Mesenchymal stem cell (in vitro differentiated cells and primary cell): ENCODE measurements around the gene VAMP2.

ENCODE experiments used
- DNase-seq: peaks from one replicate; pipeline ENCODE4 v3.0.0-alpha.2; 2013
- H2AFZ ChIP-seq: one replicate; pipeline ENCODE4 v1.6.1; 2013; ENCODE audit warnings: low read depth, mild to moderate bottlenecking, control low read depth, inconsistent platforms, low read length, moderate library complexity
- H2AK5ac ChIP-seq: 2 replicates; pipeline ENCODE4 v1.6.1; 2013; ENCODE audit warnings: low read length, moderate library complexity, mild to moderate bottlenecking, inconsistent platforms; ENCODE audit not compliant: severe bottlenecking
- H2BK120ac ChIP-seq: one replicate; pipeline ENCODE4 v1.6.1; 2013; ENCODE audit warnings: low read depth, mild to moderate bottlenecking, inconsistent platforms, low read length, moderate library complexity
- H2BK12ac ChIP-seq, 2 experiments: one replicate each; pipeline ENCODE4 v1.6.1; 2013; ENCODE audit warnings: inconsistent platforms in 2 of 2, low read length in 2 of 2, mild to moderate bottlenecking in 2 of 2, moderate library complexity in 2 of 2, control low read depth in 1 of 2
- H2BK15ac ChIP-seq: one replicate; pipeline ENCODE4 v1.6.1; 2013; ENCODE audit warnings: mild to moderate bottlenecking, low read depth, inconsistent platforms; ENCODE audit not compliant: poor library complexity, severe bottlenecking
- H2BK5ac ChIP-seq: 2 replicates; pipeline ENCODE4 v1.6.1; 2013; ENCODE audit warnings: low read depth, mild to moderate bottlenecking, low read length, control low read depth, inconsistent platforms; ENCODE audit not compliant: poor library complexity, severe bottlenecking
- H3K14ac ChIP-seq, 2 experiments: one replicate each; pipeline ENCODE4 v1.6.1; 2013; ENCODE audit warnings: inconsistent platforms in 2 of 2, low read length in 2 of 2, control low read depth in 1 of 2, mild to moderate bottlenecking in 1 of 2, moderate library complexity in 1 of 2
- H3K18ac ChIP-seq, 2 experiments: one replicate each; pipeline ENCODE4 v1.6.1; 2013; ENCODE audit warnings: inconsistent platforms in 2 of 2, low read length in 2 of 2, control low read depth in 1 of 2, low read depth in 1 of 2, mild to moderate bottlenecking in 1 of 2
- H3K23ac ChIP-seq, 2 experiments: one replicate each; pipeline ENCODE4 v1.6.1; 2013; ENCODE audit warnings: inconsistent platforms in 2 of 2, low read length in 2 of 2, mild to moderate bottlenecking in 2 of 2, moderate library complexity in 2 of 2, control low read depth in 1 of 2
- H3K27ac ChIP-seq: 2 replicates; pipeline ENCODE4 v1.5.1; 2013; ENCODE audit warnings: mild to moderate bottlenecking, moderate library complexity, low read length, control low read depth, inconsistent platforms; ENCODE audit not compliant: poor library complexity, severe bottlenecking
- H3K27me3 ChIP-seq, 2 experiments: 2 replicates each; pipeline versions ENCODE4 v1.6.1 to v1.7.0; 2013; ENCODE audit warnings: low read length in 2 of 2, mild to moderate bottlenecking in 2 of 2, moderate library complexity in 2 of 2, control low read depth in 1 of 2, inconsistent platforms in 1 of 2; ENCODE audit not compliant: control insufficient read depth in 1 of 2, insufficient read depth in 1 of 2
- H3K36me3 ChIP-seq, 2 experiments: 2 replicates each; pipeline versions ENCODE4 v1.6.1 to v1.7.0; 2013; ENCODE audit warnings: low read length in 2 of 2, control low read depth in 1 of 2, inconsistent platforms in 1 of 2, low read depth in 1 of 2, mild to moderate bottlenecking in 1 of 2; ENCODE audit not compliant: insufficient read depth in 2 of 2, control insufficient read depth in 1 of 2
- H3K4ac ChIP-seq, 2 experiments: one replicate each; pipeline ENCODE4 v1.6.1; 2013; ENCODE audit warnings: inconsistent platforms in 2 of 2, low read length in 2 of 2, mild to moderate bottlenecking in 2 of 2, moderate library complexity in 2 of 2, control low read depth in 1 of 2, low read depth in 1 of 2
- H3K4me1 ChIP-seq: 2 replicates; pipeline ENCODE4 v1.6.1; 2013; ENCODE audit warnings: low read depth, low read length, control low read depth; ENCODE audit not compliant: control insufficient read depth, insufficient read depth
- H3K4me2 ChIP-seq: 2 replicates; pipeline ENCODE4 v1.6.1; 2013; ENCODE audit warnings: low read length, mild to moderate bottlenecking, inconsistent platforms; ENCODE audit not compliant: poor library complexity, severe bottlenecking
- H3K4me3 ChIP-seq, 2 experiments: 2 replicates each; pipeline versions ENCODE4 v1.5.1 to v1.7.0; 2013; ENCODE audit warnings: low read length in 2 of 2, mild to moderate bottlenecking in 2 of 2, control low read depth in 1 of 2, low read depth in 1 of 2; ENCODE audit not compliant: insufficient read depth in 1 of 2
- H3K79me1 ChIP-seq: replicated peaks from 2 replicates; pipeline ENCODE4 v1.6.1; 2013; ENCODE audit warnings: mild to moderate bottlenecking, control low read depth, low read length, inconsistent platforms; ENCODE audit not compliant: poor library complexity, severe bottlenecking
- H3K9ac ChIP-seq: 2 replicates; pipeline ENCODE4 v1.7.0; 2013; ENCODE audit warnings: mild to moderate bottlenecking, low read length, moderate library complexity
- H3K9me3 ChIP-seq: 2 replicates; pipeline ENCODE4 v1.7.0; 2013; ENCODE audit warnings: mild to moderate bottlenecking, low read length; ENCODE audit not compliant: control insufficient read depth
- H4K8ac ChIP-seq: one replicate; pipeline ENCODE4 v1.6.1; 2013; ENCODE audit warnings: inconsistent platforms, mild to moderate bottlenecking, low read length, moderate library complexity
- H4K91ac ChIP-seq: one replicate; pipeline ENCODE4 v1.6.1; 2013; ENCODE audit warnings: mild to moderate bottlenecking, low read length, inconsistent platforms
- WGBS: methylation state at CpG from one replicate; pipeline ENCODE4 v1.1.7; 2013; ENCODE audit warnings: mixed read lengths; 5-methylcytosine and 5-hydroxymethylcytosine counted together

Gene VAMP2

DNA sequence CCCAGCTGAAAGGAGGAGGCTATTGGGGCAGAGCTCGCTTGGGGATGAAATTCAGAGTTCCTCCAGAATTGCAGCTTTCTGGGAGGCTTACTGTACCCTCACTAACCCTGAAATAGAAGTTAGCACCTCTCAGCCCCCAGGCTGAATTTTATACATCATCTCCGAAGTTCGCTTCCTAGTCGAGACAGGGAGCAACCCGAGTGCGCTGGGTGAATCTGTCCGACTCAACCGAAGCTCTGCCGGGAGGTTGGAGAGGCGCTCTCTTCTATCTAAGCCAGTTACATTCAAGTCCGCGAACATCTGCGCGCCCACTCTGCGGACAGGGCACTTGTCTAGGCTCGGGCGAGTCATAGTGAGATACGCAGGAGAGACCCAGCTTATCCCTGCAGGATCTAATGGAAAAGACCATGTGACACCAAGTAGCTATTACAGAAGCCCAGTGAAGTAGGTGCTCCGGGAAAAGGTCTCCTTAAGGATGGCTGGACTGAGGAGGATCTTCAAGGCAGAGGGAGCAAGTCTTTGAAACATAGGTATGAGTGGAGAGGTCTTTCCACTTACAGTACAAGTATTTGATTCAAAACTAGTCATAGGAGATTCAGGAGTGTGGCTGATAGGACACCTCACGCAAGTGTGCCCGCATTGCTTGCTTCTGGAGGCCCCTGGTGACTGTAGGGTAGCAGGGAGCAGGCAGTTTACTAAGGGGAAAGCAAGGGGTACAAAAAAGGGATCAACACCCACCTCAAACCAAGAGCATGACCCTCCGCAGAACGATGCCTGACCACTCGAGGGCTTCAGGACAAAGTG, 38.2 kb downstream of the VAMP2 start:
- Histone ChIP-seq H3K36me3 (no peaks in the 10 kb centered on the region), H3K4me2 (peak overlapping the region; percentile 95), H3K23ac (no peak overlapping the region), H3K18ac (no peak overlapping the region), H3K14ac (no peak overlapping the region), H3K9ac (peak overlapping the region; percentile 6), H2AK5ac (no peak overlapping the region), H2BK15ac (no peak overlapping the region), H4K8ac (no peak overlapping the region), H2AFZ (peak overlapping the region; percentile 68), H3K79me1 (no peaks in the 10 kb centered on the region), H4K91ac (no peak overlapping the region), H2BK12ac (no peak overlapping the region), H3K27ac (no peak overlapping the region), H3K4me3 (peak overlapping the region in 1 of 2 experiments; percentile 85), H3K27me3 (peaks cover 23 to 26% of the 10 kb centered on the region in 2 experiments), H3K4me1 (peaks cover 48% of the 10 kb centered on the region), H3K9me3 (no peaks in the 10 kb centered on the region), H2BK5ac (no peak overlapping the region), H2BK120ac (no peak overlapping the region), H3K4ac (no peak overlapping the region)
- peak; percentile 52 for DNase-seq
- 3% methylated on average over 24 of the region's 24 CpGs for WGBS

DNA sequence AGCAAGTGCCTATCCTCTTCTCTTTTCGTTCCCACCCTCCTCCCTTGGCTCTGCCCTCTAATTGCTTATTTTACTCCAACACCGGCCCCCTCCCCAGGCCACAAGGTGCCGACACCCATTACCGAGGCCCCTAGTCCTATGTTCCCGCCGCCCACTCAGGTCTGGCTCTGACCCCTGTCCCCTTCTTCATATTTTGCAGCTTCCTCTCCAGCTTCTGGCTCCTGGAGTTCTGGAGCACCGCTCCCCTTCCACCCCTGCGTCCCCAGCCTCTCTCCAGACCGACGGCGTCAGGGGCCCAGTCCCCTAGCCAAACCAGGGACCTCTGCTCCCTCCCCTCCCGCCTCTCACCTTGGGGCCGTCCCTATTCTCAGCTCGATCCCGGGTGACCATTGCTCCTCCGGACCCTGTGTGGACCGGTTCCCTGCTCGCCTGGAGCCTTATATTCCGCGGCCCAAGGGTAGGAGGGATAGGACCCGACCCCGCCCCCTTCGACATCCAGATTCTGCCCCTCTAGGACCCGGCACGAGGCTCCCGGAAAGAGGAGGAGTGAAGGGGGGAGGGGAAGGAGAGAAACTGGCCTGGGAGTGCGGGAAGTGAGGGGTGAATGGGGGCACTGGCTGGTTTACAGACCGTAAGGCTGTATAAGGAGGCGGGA, 38.9 kb downstream of the VAMP2 start, which contains the start of gene HES7:
Gene HES7, minus strand, starts transcription at position 412 of the 655 bp plus-strand sequence. Its CDS starts 22 bp downstream, at position 390.
- H3K4ac ChIP-seq: no peak within 1 kb of the TSS
- no peak within 1 kb of the TSS for H2BK5ac ChIP-seq
- H2BK120ac ChIP-seq: peak within 1 kb of the TSS; percentile 46
- no peaks in the 10 kb centered on the region for H3K9me3 ChIP-seq
- H4K8ac ChIP-seq: no peak within 1 kb of the TSS
- H3K4me3 ChIP-seq: peak within 1 kb of the TSS; percentile 64 to 85
- H2BK12ac ChIP-seq: peak within 1 kb of the TSS in 1 of 2 experiments; percentile 6
- H3K27me3 ChIP-seq: peaks cover 23 to 26% of the 10 kb centered on the region in 2 experiments
- no peak within 1 kb of the TSS for H4K91ac ChIP-seq
- 2% methylated on average over 27 of the region's 29 CpGs for WGBS
- H3K4me2 ChIP-seq: peak within 1 kb of the TSS; percentile 95
- H3K18ac ChIP-seq: peak within 1 kb of the TSS in 1 of 2 experiments; percentile 52
- H3K9ac ChIP-seq: peak within 1 kb of the TSS; percentile 66
- H3K4me1 ChIP-seq: peaks cover 48% of the 10 kb centered on the region
- H3K23ac ChIP-seq: peak within 1 kb of the TSS in 1 of 2 experiments; percentile 53
- peak within 1 kb of the TSS; percentile 18 for H2BK15ac ChIP-seq
- H3K79me1 ChIP-seq: no peaks in the 10 kb centered on the region
- H2AFZ ChIP-seq: peak within 1 kb of the TSS; percentile 68
- H2AK5ac ChIP-seq: no peak within 1 kb of the TSS
- peak within 1 kb of the TSS in 1 of 2 experiments; percentile 26 for H3K14ac ChIP-seq
- H3K27ac ChIP-seq: no peak within 1 kb of the TSS
- H3K36me3 ChIP-seq: no peaks in the 10 kb centered on the region
- peak; percentile 53 for DNase-seq

DNA sequence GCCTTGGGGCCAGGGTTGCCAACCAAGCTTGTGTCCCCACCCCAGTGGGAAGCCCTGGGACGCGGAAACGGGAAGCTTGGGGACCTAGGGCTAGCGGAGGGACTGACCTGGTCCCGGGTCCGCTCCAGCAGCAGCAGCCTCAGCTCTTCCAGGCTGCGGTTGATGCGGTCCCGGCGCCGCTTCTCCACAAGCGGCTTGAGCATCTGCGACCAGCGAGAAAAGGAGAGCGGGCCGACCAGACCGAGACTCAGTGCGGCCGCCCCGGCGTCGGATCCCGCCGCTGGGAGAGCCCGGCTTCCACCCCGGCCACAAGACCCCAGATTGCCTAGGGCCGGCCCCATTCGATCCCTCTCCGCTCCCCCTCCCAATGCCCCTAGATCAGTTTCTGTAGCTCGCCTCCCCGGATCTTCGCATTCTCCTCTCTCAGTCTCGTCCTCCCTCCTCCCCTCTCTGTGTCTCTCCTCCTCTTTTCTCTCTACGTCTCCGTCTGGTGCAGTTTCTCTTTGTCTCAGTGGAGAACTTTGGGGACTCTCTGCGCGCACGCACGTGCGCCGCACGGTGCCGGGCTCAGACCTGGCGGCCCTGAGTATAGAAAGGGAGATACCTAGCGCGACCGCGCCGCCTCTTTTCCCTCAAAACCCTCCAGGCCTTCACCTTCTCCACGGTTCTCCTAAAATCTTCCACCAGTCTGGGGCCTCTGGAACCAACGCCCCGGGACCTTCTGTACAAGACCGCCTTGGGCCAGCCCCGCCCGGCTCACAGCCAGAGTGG, 39.6 kb downstream of the VAMP2 start:
- Histone ChIP-seq H3K27me3 (peaks cover 23 to 26% of the 10 kb centered on the region in 2 experiments), H3K27ac (no peak overlapping the region), H2BK5ac (no peak overlapping the region), H3K4me2 (peak overlapping the region; percentile 95), H3K23ac (peak overlapping the region in 1 of 2 experiments; percentile 53), H3K79me1 (no peaks in the 10 kb centered on the region), H2BK15ac (peak overlapping the region; percentile 35), H2AK5ac (no peak overlapping the region), H3K9ac (peak overlapping the region; percentile 66), H4K91ac (no peak overlapping the region), H2BK12ac (no peak overlapping the region), H3K4ac (no peak overlapping the region), H4K8ac (no peak overlapping the region), H3K4me1 (peaks cover 53% of the 10 kb centered on the region), H3K9me3 (no peaks in the 10 kb centered on the region), H3K14ac (no peak overlapping the region), H2AFZ (no peak overlapping the region), H3K4me3 (peak overlapping the region; percentile 64 to 85), H3K36me3 (no peaks in the 10 kb centered on the region), H2BK120ac (peak overlapping the region; percentile 46), H3K18ac (no peak overlapping the region)
- peak; percentile 68 for DNase-seq
- under 1% methylated on average over 55 of the region's 55 CpGs for WGBS
